GM23338 (cell line): ENCODE data around the gene SRGAP2C. TPM values are rescaled to one million over a fixed set of nuclear protein-coding genes. Genes with fewer than 3 reads are reported as not detected.
"Not testable (repeated sequence)": the region's sequence is repeated elsewhere in the genome, so short reads cannot be mapped to it uniquely, and the experiment has no call there.

Experiments
- ATAC-seq: fragments of 200-7000 bp; cut with Tn5 transposase; 3 replicates; pipeline ENCODE4 v1.9.1; 2020
- DNase-seq: peaks from one replicate; pipeline ENCODE4 v3.0.0-alpha.2; 2015; ENCODE audit warnings: low spot score
- H2AFZ ChIP-seq: fragments of 200-600 bp; sonication (generic); 2 replicates; pipeline ENCODE4 v1.8.0; 2016; ENCODE audit warnings: antibody characterized with exemption, mild to moderate bottlenecking, moderate library complexity
- H3F3A ChIP-seq: fragments of 200-600 bp; sonication (generic); replicated peaks from 2 replicates; pipeline ENCODE4 v1.8.0; 2017; ENCODE audit warnings: antibody characterized with exemption, mixed run types, low read depth
- H3K27ac ChIP-seq: fragments of 200-600 bp; sonication (generic); 2 replicates; pipeline ENCODE4 v1.6.1; 2016; ENCODE audit warnings: low read depth
- H3K27me3 ChIP-seq: fragments of 200-600 bp; sonication (generic); 2 replicates; pipeline ENCODE4 v1.8.0; 2016; ENCODE audit warnings: mild to moderate bottlenecking, mixed run types, moderate library complexity; ENCODE audit not compliant: insufficient read depth
- H3K36me3 ChIP-seq: fragments of 200-600 bp; sonication (generic); 2 replicates; pipeline ENCODE4 v1.8.0; 2016; ENCODE audit warnings: mild to moderate bottlenecking; ENCODE audit not compliant: insufficient read depth
- H3K4me1 ChIP-seq: fragments of 200-600 bp; sonication (generic); 2 replicates; pipeline ENCODE4 v1.8.0; 2016; ENCODE audit warnings: mild to moderate bottlenecking, moderate library complexity; ENCODE audit not compliant: insufficient read depth
- H3K4me2 ChIP-seq: fragments of 200-600 bp; sonication (generic); 2 replicates; pipeline ENCODE4 v1.7.1; 2017; ENCODE audit warnings: mixed run types
- H3K4me3 ChIP-seq: fragments of 200-600 bp; sonication (generic); 2 replicates; pipeline ENCODE4 v1.6.1; 2016; ENCODE audit warnings: mixed run types
- H3K79me2 ChIP-seq: fragments of 200-600 bp; sonication (generic); replicated peaks from 2 replicates; pipeline ENCODE4 v1.8.0; 2017; ENCODE audit warnings: mild to moderate bottlenecking; ENCODE audit not compliant: insufficient read depth
- H3K9me2 ChIP-seq: fragments of 200-600 bp; sonication (generic); 2 replicates; pipeline ENCODE4 v1.8.0; 2017; ENCODE audit not compliant: insufficient read depth
- H4K20me1 ChIP-seq: fragments of 200-600 bp; sonication (generic); replicated peaks from 2 replicates; pipeline ENCODE4 v1.8.0; 2017; ENCODE audit warnings: mild to moderate bottlenecking; ENCODE audit not compliant: insufficient read depth
- H3K27ac Mint-ChIP-seq: 2 replicates; pipeline ENCODE4 v1.8.0; 2020; ENCODE audit warnings: inconsistent platforms, mild to moderate bottlenecking, moderate library complexity, mixed read lengths
- H3K27me3 Mint-ChIP-seq: 3 replicates; pipeline ENCODE4 v1.8.0; 2022; ENCODE audit warnings: low read depth, mild to moderate bottlenecking, moderate library complexity, mixed read lengths, inconsistent platforms; ENCODE audit not compliant: insufficient read depth, poor library complexity
- H3K36me3 Mint-ChIP-seq: 3 replicates; pipeline ENCODE4 v1.8.0; 2021; ENCODE audit warnings: low read depth, mild to moderate bottlenecking, inconsistent platforms, moderate library complexity, mixed read lengths
- H3K4me1 Mint-ChIP-seq: 3 replicates; pipeline ENCODE4 v1.8.0; 2020; ENCODE audit warnings: mild to moderate bottlenecking, inconsistent platforms, mixed read lengths
- H3K4me3 Mint-ChIP-seq: 3 replicates; pipeline ENCODE4 v1.8.0; 2021; ENCODE audit warnings: moderate library complexity, mild to moderate bottlenecking, inconsistent platforms, mixed read lengths
- H3K9me3 Mint-ChIP-seq: 3 replicates; pipeline ENCODE4 v1.8.0; 2020; ENCODE audit warnings: moderate library complexity, mild to moderate bottlenecking, inconsistent platforms, mixed read lengths
- EZH2 ChIP-seq: fragments of 200-600 bp; sonication (generic); IDR thresholded peaks from one replicate; pipeline ENCODE4 v1.8.0; 2017; ENCODE audit warnings: antibody characterized with exemption, mild to moderate bottlenecking, low read depth; ENCODE audit not compliant: unreplicated experiment
- polyA plus RNA-seq: library from polyadenylated mRNA; unstranded; fragments of >200 nt; fragmentation: Nextera tagmentation; extraction: Ambion mirVana; gene quantifications from 2 replicates; pipeline ENCODE4 v1.2.1, GENCODE V29; 2016
- total RNA-seq: library from RNA; depleted of rRNA; stranded (reverse); fragments of >200 nt; shearing (Covaris generic); gene quantifications from 2 replicates; pipeline ENCODE4 v1.2.3, GENCODE V29; 2014

SRGAP2C gene
- total and polyA plus RNA-seq, 2 experiments from 2014 or later, result 18.0 to 20.4 TPM

GRCh38 chr1:121396335-121397081 is 211.7 kb downstream of the SRGAP2C start:
- H2AFZ ChIP-seq, ATAC-seq, H3K4me1 ChIP-seq, H3K27ac ChIP-seq, H3K4me1 Mint-ChIP-seq, H3K36me3 ChIP-seq, H3K27ac Mint-ChIP-seq, H3K79me2 ChIP-seq, H4K20me1 ChIP-seq, DNase-seq, H3K9me2 ChIP-seq, H3F3A ChIP-seq: not testable (repeated sequence)
- peaks cover 18% of the 10 kb centered on the region for H3K9me3 Mint-ChIP-seq
- peaks cover 45% of the 10 kb centered on the region for H3K27me3 ChIP-seq
- peak; percentile 44 for TF ChIP-seq EZH2
- peaks cover 28% of the 10 kb centered on the region for H3K27me3 Mint-ChIP-seq
- peak overlapping the region; percentile 77 for H3K4me3 Mint-ChIP-seq
- peaks cover 17% of the 10 kb centered on the region for H3K36me3 Mint-ChIP-seq
- peak overlapping the region; percentile 78 for H3K4me2 ChIP-seq
- peak overlapping the region; percentile 62 for H3K4me3 ChIP-seq

DNA sequence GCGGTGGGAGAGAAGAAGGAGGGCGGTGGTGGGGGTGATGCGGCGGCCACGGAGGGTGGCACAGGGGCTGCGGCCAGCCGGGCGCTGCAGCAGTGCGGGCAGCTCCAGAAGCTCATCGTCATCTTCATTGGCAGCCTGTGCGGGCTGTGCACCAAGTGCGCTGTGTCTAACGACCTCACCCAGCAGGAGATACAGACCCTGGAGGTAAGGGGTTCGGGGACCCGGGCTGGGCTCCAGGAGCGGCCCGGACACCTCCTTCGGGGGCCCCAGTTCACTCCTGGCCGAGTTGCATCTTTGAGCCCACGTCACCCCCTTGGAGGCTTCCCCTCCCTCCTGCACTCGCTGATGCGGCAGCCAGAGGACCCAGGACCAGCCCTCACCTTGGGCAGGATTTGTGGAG is 212.3 kb downstream of the SRGAP2C start:
- H3K27me3 ChIP-seq, result peaks cover 45% of the 10 kb centered on the region
- H3K4me2 ChIP-seq, result peak overlapping the region; percentile 78
- not testable (repeated sequence) for H4K20me1 ChIP-seq, ATAC-seq, H3K79me2 ChIP-seq, H3F3A ChIP-seq, H3K36me3 ChIP-seq, H2AFZ ChIP-seq, H3K27ac ChIP-seq, H3K9me2 ChIP-seq, DNase-seq, H3K27ac Mint-ChIP-seq, H3K4me1 ChIP-seq, H3K4me1 Mint-ChIP-seq
- peak overlapping the region; percentile 77 for H3K4me3 Mint-ChIP-seq
- H3K36me3 Mint-ChIP-seq, result peaks cover 20% of the 10 kb centered on the region
- H3K9me3 Mint-ChIP-seq, result peaks cover 22% of the 10 kb centered on the region
- peaks cover 30% of the 10 kb centered on the region for H3K27me3 Mint-ChIP-seq
- H3K4me3 ChIP-seq, result peak overlapping the region; percentile 62

GRCh38 chr1:121399193-121399592 is 214.4 kb downstream of the SRGAP2C start:
- not testable (repeated sequence) for H2AFZ ChIP-seq, ATAC-seq, DNase-seq, H3K4me3 ChIP-seq, H3K79me2 ChIP-seq, H3K4me2 ChIP-seq, H3K4me3 Mint-ChIP-seq, H3K36me3 ChIP-seq, H3K27ac ChIP-seq, H3K27ac Mint-ChIP-seq, H3K9me2 ChIP-seq, H3F3A ChIP-seq, H4K20me1 ChIP-seq, H3K4me1 ChIP-seq
- peaks cover 30% of the 10 kb centered on the region for H3K27me3 Mint-ChIP-seq
- peaks cover 10% of the 10 kb centered on the region for H3K4me1 Mint-ChIP-seq
- peaks cover 27% of the 10 kb centered on the region for H3K9me3 Mint-ChIP-seq
- peaks cover 43% of the 10 kb centered on the region for H3K27me3 ChIP-seq
- H3K36me3 Mint-ChIP-seq, result peaks cover 23% of the 10 kb centered on the region

- not testable (repeated sequence) for H2AFZ ChIP-seq, H3K27ac Mint-ChIP-seq, H3K4me2 ChIP-seq, H4K20me1 ChIP-seq, H3K36me3 ChIP-seq, H3F3A ChIP-seq, H3K79me2 ChIP-seq, H3K9me2 ChIP-seq, ATAC-seq, H3K27ac ChIP-seq, DNase-seq, H3K4me3 ChIP-seq, H3K4me1 ChIP-seq
- Mint-ChIP-seq H3K4me3 (peak overlapping the region; percentile 2; the same call in 1 of the 3 replicates), H3K36me3 (peaks cover 23% of the 10 kb centered on the region), H3K9me3 (peaks cover 27% of the 10 kb centered on the region), H3K4me1 (peaks cover 10% of the 10 kb centered on the region), H3K27me3 (peaks cover 30% of the 10 kb centered on the region)
- H3K27me3 ChIP-seq, result peaks cover 37% of the 10 kb centered on the region
Observed at GRCh38 chr1:121400108-121400507, 215.3 kb downstream of the SRGAP2C start.

- not testable (repeated sequence) for H2AFZ ChIP-seq, H3K9me2 ChIP-seq, H4K20me1 ChIP-seq, H3K27ac ChIP-seq, H3K36me3 ChIP-seq, H3F3A ChIP-seq, H3K4me1 ChIP-seq, H3K79me2 ChIP-seq, DNase-seq, ATAC-seq
- Histone ChIP-seq H3K4me3 (peak overlapping the region; percentile 63), H3K27me3 (peaks cover 31% of the 10 kb centered on the region), H3K4me2 (peak overlapping the region; percentile 79; the same call in 1 of the 2 replicates)
- H3K27ac Mint-ChIP-seq, result peak overlapping the region; percentile 95
- peak overlapping the region; percentile 64 for H3K4me3 Mint-ChIP-seq
- peaks cover 27% of the 10 kb centered on the region for H3K27me3 Mint-ChIP-seq
- H3K4me1 Mint-ChIP-seq, result peaks cover 10% of the 10 kb centered on the region
- peaks cover 30% of the 10 kb centered on the region for H3K9me3 Mint-ChIP-seq
- H3K36me3 Mint-ChIP-seq, result peaks cover 23% of the 10 kb centered on the region
Observed at GRCh38 chr1:121400541-121401310, 216.0 kb downstream of the SRGAP2C start.

DNA sequence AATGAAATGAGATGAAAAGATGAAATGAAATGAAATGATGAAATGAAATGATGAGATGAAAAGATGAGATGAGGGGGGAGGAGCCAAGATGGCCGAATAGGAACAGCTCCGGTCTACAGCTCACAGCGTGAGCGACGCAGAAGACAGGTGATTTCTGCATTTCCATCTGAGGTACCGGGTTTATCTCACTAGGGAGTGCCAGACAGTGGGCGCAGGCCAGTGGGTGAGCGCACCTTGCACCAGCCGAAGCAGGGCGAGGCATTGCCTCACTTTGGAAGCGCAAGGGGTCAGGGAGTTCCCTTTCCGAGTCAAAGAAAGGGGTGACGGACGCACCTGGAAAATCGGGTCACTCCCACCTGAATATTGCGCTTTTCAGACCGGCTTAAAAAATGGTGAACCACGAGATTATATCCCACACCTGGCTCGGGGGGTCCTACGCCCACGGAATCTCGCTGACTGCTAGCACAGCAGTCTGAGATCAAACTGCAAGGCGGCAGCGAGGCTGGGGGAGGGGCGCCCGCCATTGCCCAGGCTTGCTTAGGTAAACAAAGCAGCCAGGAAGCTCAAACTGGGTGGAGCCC is 216.7 kb downstream of the SRGAP2C start:
- peak overlapping the region; percentile 63 for H3K4me3 ChIP-seq
- H3F3A ChIP-seq, H4K20me1 ChIP-seq, H3K36me3 ChIP-seq, H3K9me2 ChIP-seq, H3K79me2 ChIP-seq, H3K4me1 ChIP-seq, ATAC-seq, DNase-seq: not testable (repeated sequence)
- peak overlapping the region; percentile 79 for H3K4me2 ChIP-seq
- H3K27me3 ChIP-seq, result peaks cover 26% of the 10 kb centered on the region
- H3K4me1 Mint-ChIP-seq, result peaks cover 10% of the 10 kb centered on the region
- H3K27ac Mint-ChIP-seq, result peak overlapping the region; percentile 95
- peak overlapping the region; percentile 61; the same call in 1 of the 2 replicates for H3K27ac ChIP-seq
- H3K27me3 Mint-ChIP-seq, result peaks cover 21% of the 10 kb centered on the region
- H3K36me3 Mint-ChIP-seq, result peaks cover 23% of the 10 kb centered on the region
- H2AFZ ChIP-seq, result peak overlapping the region; percentile 83; the same call in 1 of the 2 replicates
- peaks cover 33% of the 10 kb centered on the region for H3K9me3 Mint-ChIP-seq
- peak overlapping the region; percentile 64 for H3K4me3 Mint-ChIP-seq
